GM12874 (cell line): Measurements from ENCODE around the gene BACE2.

Experiments used
- TF ChIP-seq, protein P1 (sequence below): IDR thresholded peaks from 2 replicates; pipeline ENCODE4 v1.5.1; 2011; ENCODE audit warnings: low read depth, mild to moderate bottlenecking, control low read depth, low read length, moderate library complexity; ENCODE audit not compliant: insufficient read depth

BACE2 gene

DNA sequence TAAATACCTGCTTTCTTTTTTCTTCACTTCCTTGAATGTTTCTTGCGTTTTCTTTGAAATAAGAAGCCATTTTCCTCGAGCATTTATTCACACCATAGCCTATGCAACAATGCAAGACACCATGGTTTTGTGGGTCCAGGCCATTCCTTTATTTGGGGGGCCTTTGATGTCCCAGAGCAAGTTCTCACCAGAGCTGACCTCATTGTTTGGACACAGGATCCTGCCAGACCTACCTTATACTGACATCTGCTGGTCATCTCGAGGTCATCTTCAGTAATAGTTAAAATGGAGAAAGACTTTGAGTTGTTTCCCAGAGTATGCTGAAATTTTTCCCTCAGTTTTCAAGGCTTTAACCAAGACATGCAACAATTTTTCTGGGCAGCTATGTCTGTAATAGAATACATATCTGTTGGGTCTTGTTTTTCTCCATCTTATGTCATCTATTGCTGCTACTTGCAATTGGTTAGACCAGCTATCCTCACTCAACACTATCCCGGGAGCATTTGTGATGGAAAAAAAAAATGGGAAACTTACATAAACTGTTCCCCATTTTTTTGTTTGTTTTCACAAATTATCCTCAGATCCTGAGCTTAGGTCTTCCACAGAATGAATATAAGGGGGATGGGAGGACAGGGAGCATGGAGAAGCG lies 34.0 kb upstream of the BACE2 start:
- TF ChIP-seq, protein P1, sequence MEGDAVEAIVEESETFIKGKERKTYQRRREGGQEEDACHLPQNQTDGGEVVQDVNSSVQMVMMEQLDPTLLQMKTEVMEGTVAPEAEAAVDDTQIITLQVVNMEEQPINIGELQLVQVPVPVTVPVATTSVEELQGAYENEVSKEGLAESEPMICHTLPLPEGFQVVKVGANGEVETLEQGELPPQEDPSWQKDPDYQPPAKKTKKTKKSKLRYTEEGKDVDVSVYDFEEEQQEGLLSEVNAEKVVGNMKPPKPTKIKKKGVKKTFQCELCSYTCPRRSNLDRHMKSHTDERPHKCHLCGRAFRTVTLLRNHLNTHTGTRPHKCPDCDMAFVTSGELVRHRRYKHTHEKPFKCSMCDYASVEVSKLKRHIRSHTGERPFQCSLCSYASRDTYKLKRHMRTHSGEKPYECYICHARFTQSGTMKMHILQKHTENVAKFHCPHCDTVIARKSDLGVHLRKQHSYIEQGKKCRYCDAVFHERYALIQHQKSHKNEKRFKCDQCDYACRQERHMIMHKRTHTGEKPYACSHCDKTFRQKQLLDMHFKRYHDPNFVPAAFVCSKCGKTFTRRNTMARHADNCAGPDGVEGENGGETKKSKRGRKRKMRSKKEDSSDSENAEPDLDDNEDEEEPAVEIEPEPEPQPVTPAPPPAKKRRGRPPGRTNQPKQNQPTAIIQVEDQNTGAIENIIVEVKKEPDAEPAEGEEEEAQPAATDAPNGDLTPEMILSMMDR = peak; percentile 45; the same call in 1 of the 2 replicates

DNA sequence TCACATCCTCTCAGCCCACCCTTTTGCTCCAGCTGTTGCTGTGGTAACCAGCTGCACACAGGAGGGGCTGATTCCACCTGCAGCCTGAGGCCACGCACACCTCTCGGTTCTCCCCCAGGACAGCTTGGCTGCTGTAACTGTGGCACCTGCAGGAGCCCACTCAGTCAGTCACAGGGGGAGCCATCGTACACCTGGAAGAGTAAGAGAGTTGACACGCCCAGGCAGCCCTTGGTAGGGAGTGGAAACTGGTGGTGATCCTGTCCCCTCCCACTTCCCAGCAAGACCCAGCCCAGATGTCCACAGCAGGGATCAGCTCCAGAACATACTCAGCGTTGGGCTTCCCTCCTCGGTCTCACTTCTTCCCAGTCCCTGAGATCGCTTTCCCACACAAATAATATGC lies 32.2 kb upstream of the BACE2 start:
- TF ChIP-seq, protein P1 = no peak

DNA sequence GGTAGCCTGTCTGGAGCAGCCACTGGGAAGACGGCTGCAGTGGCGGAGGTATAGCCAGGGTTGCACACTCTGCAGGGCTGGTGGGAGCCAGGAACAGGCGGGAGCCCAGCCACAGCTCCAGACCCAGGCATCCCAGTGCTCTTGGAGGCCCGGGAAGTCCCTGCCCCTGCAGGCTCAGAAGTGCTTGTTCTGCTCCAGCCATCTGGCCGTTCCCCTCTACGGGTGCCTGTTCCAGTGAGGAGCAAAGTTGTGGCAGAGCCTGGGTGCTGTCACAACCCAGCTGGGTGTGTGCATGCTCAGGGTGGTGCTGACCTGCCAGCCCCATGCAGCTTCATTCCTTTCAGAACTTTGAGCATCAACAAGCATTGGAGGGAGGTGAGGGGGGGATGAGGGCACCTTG lies 31.7 kb upstream of the BACE2 start:
- TF ChIP-seq, protein P1 = no peak

DNA sequence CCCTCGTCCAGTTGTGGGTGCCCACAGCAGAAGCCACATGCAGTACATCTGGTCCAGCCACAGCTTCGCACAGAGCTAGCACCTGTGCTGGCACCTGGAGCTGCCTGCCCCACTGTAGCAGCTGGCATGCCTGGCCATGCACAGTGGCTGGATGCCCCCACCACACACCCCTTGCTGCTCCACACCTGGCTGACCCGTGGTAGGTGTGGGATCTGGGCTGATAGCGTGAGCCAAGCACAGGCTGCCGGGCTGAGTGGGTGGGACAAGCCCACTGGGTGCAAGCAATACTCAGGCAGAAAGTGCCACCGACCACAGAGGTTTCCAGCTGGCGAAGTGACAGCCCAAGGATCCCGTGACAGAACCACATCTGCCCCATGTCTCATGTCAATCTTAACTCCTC lies 30.6 kb upstream of the BACE2 start:
- TF ChIP-seq, protein P1 = no peak

DNA sequence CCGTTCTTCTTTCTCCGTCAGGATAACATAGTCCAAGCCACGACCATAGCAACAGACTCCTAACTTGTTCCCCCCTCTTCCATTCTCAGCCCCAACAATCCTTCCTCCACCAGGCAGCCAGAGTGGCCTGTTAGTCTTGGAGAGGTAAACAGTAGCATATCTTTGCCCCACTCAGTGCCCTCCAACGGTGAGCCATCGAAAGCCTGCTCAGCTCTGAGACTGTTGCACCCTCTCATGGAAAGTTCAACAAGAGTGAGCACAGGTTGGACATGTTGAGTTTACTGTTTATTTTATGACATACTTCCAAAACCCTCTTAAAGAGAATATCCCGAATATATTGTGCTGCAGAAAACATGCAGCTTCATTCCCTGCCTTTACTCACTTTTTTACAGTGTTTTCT lies 30.1 kb upstream of the BACE2 start:
- TF ChIP-seq, protein P1 = no peak

DNA sequence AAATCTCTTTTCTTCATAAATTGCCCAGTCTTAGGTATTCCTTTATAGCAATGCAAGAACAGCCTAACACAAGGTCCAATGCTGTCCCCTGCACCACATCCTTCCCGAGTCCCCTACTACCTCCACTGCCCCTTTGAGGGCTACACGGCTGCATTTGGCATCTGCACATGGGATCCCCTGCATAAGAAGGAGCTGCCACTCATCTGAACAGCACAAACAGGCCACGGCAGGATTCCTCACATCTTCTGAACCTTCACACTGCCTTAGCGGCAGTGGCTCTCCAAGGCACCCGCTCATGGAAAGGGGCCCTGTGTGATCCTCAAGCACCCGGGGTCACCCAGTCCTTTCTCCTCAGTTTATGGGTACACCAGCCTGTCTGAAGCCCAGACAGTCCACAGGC lies 29.2 kb upstream of the BACE2 start:
- TF ChIP-seq, protein P1 = no peak

DNA sequence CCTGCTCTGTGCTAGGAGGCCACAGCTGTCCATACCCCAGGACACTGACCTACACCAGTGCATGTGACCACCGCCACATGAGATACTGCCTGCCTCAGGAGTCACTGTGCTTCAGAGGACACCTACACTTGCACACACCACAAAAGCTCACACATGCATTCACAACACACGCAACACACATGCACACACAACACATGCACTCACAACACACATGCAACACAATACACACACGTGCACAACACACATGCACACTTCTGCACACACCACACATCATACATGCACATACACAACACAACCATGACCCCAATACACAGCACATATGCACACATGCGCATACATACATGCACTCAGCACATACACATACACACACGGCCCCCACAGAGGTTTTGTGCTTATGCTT lies 28.7 kb upstream of the BACE2 start:
- TF ChIP-seq, protein P1 = no peak
